ENCODE results near the gene PSIP1.
A peak's percentile ranks its signal among the peaks of the same experiment; 100 is the strongest.

Gene PSIP1

DNA sequence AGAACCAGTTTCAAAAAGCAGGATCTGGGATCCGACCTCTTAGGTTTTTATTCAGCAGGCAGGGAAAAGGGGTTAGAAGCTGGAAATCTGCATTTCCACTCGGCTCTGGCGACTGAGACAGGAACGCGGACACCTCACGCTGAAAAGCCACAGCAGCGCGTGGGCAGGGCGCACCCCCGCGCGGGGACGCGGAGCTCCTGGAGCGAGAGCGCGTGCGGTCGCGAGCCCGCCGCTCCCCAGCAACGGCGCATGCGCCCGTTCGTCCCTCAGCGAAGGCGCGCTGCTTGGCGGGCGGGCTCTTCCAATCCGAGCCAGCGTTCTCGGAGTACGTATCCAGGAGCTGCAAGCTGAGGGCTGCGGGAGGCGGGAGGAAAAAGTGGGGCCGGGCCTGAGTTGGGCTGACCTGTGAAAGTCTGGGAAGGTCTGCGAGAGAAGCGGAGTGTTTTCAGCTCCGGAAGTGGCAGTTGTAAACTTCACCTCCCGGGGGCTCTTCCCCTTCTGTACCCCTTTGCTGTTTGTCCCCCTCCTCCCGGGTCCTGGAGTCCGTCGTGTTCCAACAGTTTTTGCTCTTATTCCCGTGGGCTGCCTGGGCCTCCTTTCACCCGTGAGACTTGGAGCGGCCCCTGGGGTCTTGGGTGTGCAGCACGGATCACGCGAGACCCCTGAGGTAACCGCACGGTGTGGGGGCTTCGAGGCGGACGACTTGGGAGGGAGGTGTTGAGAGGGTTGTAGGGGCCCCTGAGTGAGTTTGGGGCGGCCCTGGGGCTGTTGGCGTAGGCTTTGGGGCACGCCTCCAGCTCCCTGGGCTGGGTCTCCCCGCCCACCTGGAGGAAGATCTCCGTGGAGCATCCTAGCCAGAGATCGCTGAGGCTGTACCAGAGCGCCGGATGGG lies 42.1 kb upstream of the PSIP1 start, which contains the start of gene CCDC171 (continued):
- TF ChIP-seq YY1 (tag by site-specific recombination; IDR thresholded peaks at IDR 0.05), result no peak
- no peak for TF ChIP-seq KLF17 (tag by site-specific recombination; IDR thresholded peaks at IDR 0.05)
- no peak for TF ChIP-seq ZSCAN30 (tag by site-specific recombination; IDR thresholded peaks at IDR 0.05)
- no peak for TF ChIP-seq ZNF23 (tag by site-specific recombination; IDR thresholded peaks at IDR 0.05; ENCODE audit: borderline replicate concordance)
- no peak for TF ChIP-seq ZNF843 (tag by site-specific recombination; IDR thresholded peaks at IDR 0.05)
- no peak for TF ChIP-seq ZNF112 (tag by site-specific recombination; IDR thresholded peaks at IDR 0.05)
- TF ChIP-seq, protein P1, sequence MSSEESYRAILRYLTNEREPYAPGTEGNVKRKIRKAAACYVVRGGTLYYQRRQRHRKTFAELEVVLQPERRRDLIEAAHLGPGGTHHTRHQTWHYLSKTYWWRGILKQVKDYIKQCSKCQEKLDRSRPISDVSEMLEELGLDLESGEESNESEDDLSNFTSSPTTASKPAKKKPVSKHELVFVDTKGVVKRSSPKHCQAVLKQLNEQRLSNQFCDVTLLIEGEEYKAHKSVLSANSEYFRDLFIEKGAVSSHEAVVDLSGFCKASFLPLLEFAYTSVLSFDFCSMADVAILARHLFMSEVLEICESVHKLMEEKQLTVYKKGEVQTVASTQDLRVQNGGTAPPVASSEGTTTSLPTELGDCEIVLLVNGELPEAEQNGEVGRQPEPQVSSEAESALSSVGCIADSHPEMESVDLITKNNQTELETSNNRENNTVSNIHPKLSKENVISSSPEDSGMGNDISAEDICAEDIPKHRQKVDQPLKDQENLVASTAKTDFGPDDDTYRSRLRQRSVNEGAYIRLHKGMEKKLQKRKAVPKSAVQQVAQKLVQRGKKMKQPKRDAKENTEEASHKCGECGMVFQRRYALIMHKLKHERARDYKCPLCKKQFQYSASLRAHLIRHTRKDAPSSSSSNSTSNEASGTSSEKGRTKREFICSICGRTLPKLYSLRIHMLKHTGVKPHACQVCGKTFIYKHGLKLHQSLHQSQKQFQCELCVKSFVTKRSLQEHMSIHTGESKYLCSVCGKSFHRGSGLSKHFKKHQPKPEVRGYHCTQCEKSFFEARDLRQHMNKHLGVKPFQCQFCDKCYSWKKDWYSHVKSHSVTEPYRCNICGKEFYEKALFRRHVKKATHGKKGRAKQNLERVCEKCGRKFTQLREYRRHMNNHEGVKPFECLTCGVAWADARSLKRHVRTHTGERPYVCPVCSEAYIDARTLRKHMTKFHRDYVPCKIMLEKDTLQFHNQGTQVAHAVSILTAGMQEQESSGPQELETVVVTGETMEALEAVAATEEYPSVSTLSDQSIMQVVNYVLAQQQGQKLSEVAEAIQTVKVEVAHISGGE (tag by site-specific recombination; conservative IDR thresholded peaks at IDR 0.05; ENCODE audit: low read depth), result peak; percentile 82
- no peak for TF ChIP-seq HOXC10 (CRISPR knock-in tag; IDR thresholded peaks at IDR 0.05)
- TF ChIP-seq ZNF514 (tag by site-specific recombination; IDR thresholded peaks at IDR 0.05), result no peak
- TF ChIP-seq, protein P2, sequence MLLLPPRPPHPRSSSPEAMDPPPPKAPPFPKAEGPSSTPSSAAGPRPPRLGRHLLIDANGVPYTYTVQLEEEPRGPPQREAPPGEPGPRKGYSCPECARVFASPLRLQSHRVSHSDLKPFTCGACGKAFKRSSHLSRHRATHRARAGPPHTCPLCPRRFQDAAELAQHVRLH (tag by site-specific recombination; IDR thresholded peaks at IDR 0.05), result no peak
- TF ChIP-seq KLF7 (tag by site-specific recombination; IDR thresholded peaks at IDR 0.05; ENCODE audit: borderline replicate concordance), result no peak
- TF ChIP-seq ZNF423 (tag by site-specific recombination; IDR thresholded peaks at IDR 0.05), result no peak
- TF ChIP-seq ZNF140 (tag by site-specific recombination; IDR thresholded peaks at IDR 0.05), result no peak
- TF ChIP-seq CTCF (tag by site-specific recombination; IDR thresholded peaks at IDR 0.05), result peak; percentile 32
- peak; percentile 87 for TF ChIP-seq ZNF223 (tag by site-specific recombination; IDR thresholded peaks at IDR 0.05)
- TF ChIP-seq ZNF555 (tag by site-specific recombination; conservative IDR thresholded peaks at IDR 0.05), result no peak
- no peak for TF ChIP-seq ZSCAN18 (tag by site-specific recombination; IDR thresholded peaks at IDR 0.05)
- TF ChIP-seq ZNF121 (tag by site-specific recombination; IDR thresholded peaks at IDR 0.05), result no peak
- no peak for TF ChIP-seq ZNF747 (tag by site-specific recombination; IDR thresholded peaks at IDR 0.05)
- TF ChIP-seq ZNF658 (tag by site-specific recombination; IDR thresholded peaks at IDR 0.05), result no peak
- TF ChIP-seq ZNF768 (tag by site-specific recombination; IDR thresholded peaks at IDR 0.05), result no peak
- TF ChIP-seq, protein P3, sequence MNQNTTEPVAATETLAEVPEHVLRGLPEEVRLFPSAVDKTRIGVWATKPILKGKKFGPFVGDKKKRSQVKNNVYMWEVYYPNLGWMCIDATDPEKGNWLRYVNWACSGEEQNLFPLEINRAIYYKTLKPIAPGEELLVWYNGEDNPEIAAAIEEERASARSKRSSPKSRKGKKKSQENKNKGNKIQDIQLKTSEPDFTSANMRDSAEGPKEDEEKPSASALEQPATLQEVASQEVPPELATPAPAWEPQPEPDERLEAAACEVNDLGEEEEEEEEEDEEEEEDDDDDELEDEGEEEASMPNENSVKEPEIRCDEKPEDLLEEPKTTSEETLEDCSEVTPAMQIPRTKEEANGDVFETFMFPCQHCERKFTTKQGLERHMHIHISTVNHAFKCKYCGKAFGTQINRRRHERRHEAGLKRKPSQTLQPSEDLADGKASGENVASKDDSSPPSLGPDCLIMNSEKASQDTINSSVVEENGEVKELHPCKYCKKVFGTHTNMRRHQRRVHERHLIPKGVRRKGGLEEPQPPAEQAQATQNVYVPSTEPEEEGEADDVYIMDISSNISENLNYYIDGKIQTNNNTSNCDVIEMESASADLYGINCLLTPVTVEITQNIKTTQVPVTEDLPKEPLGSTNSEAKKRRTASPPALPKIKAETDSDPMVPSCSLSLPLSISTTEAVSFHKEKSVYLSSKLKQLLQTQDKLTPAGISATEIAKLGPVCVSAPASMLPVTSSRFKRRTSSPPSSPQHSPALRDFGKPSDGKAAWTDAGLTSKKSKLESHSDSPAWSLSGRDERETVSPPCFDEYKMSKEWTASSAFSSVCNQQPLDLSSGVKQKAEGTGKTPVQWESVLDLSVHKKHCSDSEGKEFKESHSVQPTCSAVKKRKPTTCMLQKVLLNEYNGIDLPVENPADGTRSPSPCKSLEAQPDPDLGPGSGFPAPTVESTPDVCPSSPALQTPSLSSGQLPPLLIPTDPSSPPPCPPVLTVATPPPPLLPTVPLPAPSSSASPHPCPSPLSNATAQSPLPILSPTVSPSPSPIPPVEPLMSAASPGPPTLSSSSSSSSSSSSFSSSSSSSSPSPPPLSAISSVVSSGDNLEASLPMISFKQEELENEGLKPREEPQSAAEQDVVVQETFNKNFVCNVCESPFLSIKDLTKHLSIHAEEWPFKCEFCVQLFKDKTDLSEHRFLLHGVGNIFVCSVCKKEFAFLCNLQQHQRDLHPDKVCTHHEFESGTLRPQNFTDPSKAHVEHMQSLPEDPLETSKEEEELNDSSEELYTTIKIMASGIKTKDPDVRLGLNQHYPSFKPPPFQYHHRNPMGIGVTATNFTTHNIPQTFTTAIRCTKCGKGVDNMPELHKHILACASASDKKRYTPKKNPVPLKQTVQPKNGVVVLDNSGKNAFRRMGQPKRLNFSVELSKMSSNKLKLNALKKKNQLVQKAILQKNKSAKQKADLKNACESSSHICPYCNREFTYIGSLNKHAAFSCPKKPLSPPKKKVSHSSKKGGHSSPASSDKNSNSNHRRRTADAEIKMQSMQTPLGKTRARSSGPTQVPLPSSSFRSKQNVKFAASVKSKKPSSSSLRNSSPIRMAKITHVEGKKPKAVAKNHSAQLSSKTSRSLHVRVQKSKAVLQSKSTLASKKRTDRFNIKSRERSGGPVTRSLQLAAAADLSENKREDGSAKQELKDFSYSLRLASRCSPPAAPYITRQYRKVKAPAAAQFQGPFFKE (tag by site-specific recombination; IDR thresholded peaks at IDR 0.05; ENCODE audit: borderline replicate concordance), result no peak
- no peak for TF ChIP-seq ZNF184 (tag by site-specific recombination; IDR thresholded peaks at IDR 0.05)
